K562 (cell line): Measurements from ENCODE around the gene GALNT13.

Experiments used
- ATF1 ChIP-seq, 2 experiments: fragments of 450-650 bp in 1 of 2; IDR thresholded peaks; 2 replicates each; pipeline ENCODE4 v1.6.1; 2016; ENCODE audit warnings: missing compliant biosample characterization in 1 of 2, missing genetic modification characterization in 1 of 2
- CTCF ChIP-seq, 3 experiments: IDR thresholded peaks in 2 of 3; conservative IDR thresholded peaks in 1 of 3; 2 replicates each; pipeline ENCODE4 v1.5.1; 2011 to 2012; ENCODE audit warnings: low read length in 3 of 3, mild to moderate bottlenecking in 3 of 3, control low read depth in 2 of 3, improper control_type of control experiment in 1 of 3, inconsistent platforms in 1 of 3, low read depth in 1 of 3, mixed read lengths in 1 of 3, moderate library complexity in 1 of 3; ENCODE audit not compliant: insufficient read depth in 2 of 3
- MTA1 ChIP-seq: fragments of 450-650 bp; IDR thresholded peaks from 2 replicates; pipeline ENCODE4 v1.6.1; 2017; ENCODE audit warnings: borderline replicate concordance
- SRSF9 ChIP-seq: fragments of 200-400 bp; formaldehyde crosslinking; IDR thresholded peaks from 2 replicates; pipeline ENCODE4 v1.6.1; 2017; ENCODE audit warnings: low read depth, low read length, borderline replicate concordance
- ZNF76 ChIP-seq: fragments of 250-450 bp; sonication (Bioruptor Pico); IDR thresholded peaks from 2 replicates; pipeline ENCODE4 v1.4.0; 2020; ENCODE audit warnings: mild to moderate bottlenecking, moderate library complexity, borderline replicate concordance

GRCh38 chr2:154194909-154195643, 323.4 kb downstream of the GALNT13 start:
- TF ChIP-seq SRSF9 = no peak
- no peak for TF ChIP-seq ATF1 (CRISPR knock-in tag; IDR thresholded peaks at IDR 0.05)
- TF ChIP-seq ATF1 (tag; IDR thresholded peaks at IDR 0.05) = no peak
- TF ChIP-seq MTA1 = no peak
- TF ChIP-seq ZNF76 = no peak
- no peak for TF ChIP-seq CTCF (IDR thresholded peaks at IDR 0.05 in 2 of 3, conservative IDR thresholded peaks at IDR 0.05 in 1 of 3; ENCODE audit: insufficient read depth in 2 of 3, low read depth in 1 of 3, low read length in 3 of 3)
